Measurements from ENCODE around the gene STXBP4. TPM values are rescaled to one million over a fixed set of nuclear protein-coding genes. Genes with fewer than 3 reads are reported as not detected.
"Not testable (repeated sequence)": the region's sequence is repeated elsewhere in the genome, so short reads cannot be mapped to it uniquely, and the experiment has no call there.

The STXBP4 gene
- total RNA-seq, 1 donor from 2014 or later, result 4.7 TPM

DNA sequence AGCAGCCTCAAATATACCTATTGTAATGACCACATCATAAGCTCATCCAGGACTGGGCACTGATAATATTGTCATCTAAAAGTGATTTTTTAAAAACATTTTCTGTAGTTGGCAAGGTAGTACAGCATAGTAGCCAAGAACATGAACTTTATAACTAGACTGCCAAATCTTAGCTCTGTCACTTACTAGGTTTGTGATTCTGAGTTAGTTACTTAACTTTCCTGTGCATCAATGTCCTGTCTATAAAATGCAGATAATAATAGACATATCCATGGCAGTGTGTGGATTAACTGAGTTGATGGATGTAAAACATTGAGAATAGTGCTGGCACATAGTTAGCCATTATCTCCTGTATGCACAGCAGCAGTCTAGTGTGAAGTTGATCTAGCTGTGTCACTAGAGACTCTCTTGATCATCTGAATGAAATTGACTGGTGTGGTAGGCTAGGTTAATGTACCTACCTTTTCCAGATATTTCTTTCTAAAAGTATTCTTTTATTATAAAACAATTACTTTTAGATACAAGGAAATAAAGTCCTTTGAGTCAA, 101.5 kb downstream of the STXBP4 start:
- no peak for TF ChIP-seq CTCF (IDR thresholded peaks at IDR 0.05; ENCODE audit: borderline replicate concordance)

DNA sequence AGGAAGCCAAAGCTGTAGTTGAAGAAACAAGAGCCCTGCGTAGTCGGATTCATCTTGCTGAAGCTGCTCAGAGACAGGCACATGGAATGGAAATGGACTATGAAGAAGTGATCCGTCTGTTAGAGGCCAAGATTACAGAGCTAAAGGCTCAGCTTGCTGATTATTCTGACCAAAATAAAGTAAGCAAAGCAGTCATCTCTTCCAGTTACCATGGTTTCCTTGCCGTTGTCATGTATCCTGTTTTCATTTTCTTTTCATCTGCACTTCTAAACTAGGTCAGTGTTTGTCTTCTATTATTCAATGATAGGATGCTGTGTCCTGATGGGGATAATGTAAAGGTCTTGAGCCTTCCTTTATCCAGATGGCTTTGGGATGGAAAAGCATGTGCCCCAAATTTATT, 104.3 kb downstream of the STXBP4 start:
- intact Hi-C loops (cut with micrococcal nuclease), result no loop called here
- Histone ChIP-seq H3K4me3 (no peak overlapping the region), H3K36me3 (peaks cover under 1% of the 10 kb centered on the region), H3K4me1 (no peaks in the 10 kb centered on the region), H3K9me3 (replicated peaks) (no peaks in the 10 kb centered on the region), H3K27ac (replicated peaks) (no peak overlapping the region), H3K27me3 (ENCODE audit: low read depth) (no peaks in the 10 kb centered on the region)
- TF ChIP-seq CTCF (IDR thresholded peaks at IDR 0.05; ENCODE audit: borderline replicate concordance), result no peak
- DNase-seq, result no peak

More for the DNA sequence above, 101.5 kb downstream of the STXBP4 start:
- Histone ChIP-seq H3K27ac (replicated peaks) (no peak overlapping the region), H3K27me3 (ENCODE audit: low read depth) (no peaks in the 10 kb centered on the region), H3K4me3 (no peak overlapping the region), H3K4me1 (no peaks in the 10 kb centered on the region), H3K9me3 (replicated peaks) (no peaks in the 10 kb centered on the region), H3K36me3 (no peaks in the 10 kb centered on the region)
- no peak for DNase-seq
- intact Hi-C loops (cut with micrococcal nuclease), result no loop called here

DNA sequence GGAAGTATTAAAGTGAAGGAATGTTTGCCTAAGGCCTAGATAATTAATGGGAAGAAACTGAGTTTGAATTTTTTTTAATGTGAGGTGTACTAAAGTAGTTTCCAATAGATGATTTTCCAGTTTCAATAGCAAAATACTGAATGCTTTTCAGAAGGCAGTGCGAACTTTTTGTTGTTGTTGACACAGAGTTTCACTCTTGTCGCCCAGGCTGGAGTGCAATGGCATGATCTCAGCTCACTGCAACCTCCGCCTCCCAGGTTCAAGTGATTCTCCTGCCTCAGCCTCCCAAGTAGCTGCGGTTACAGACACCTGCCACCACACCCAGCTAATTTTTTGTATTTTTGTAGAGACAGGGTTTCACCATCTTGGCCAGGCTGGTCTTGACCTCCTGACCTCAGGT, 104.9 kb downstream of the STXBP4 start:
- DNase-seq; H3K27ac ChIP-seq (replicated peaks); H3K9me3 ChIP-seq (replicated peaks); H3K4me1 ChIP-seq; H3K27me3 ChIP-seq (ENCODE audit: low read depth); intact Hi-C loops (cut with micrococcal nuclease); H3K36me3 ChIP-seq; H3K4me3 ChIP-seq: not testable (repeated sequence)

DNA sequence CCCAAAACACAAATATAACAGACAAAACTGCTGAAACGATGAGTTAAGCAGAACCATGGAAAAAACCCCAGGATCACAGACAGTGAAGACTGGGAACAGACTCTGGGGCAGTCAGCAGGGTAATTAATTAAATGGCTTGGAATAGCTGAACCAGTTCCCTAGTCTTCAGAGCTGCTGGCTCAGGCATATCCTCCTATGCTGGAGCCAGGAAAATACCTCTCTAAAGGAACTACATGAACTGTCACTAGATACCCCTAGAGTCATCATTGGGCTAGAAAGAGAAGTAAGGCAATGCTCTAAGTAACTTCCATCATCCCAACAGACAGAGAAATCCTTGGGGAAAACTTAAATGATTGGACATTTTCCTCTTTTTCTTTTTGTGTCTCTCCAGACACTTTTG, 113.0 kb downstream of the STXBP4 start:
- no peak for DNase-seq
- Histone ChIP-seq H3K4me3 (no peak overlapping the region), H3K4me1 (peaks cover 5% of the 10 kb centered on the region), H3K9me3 (replicated peaks) (no peaks in the 10 kb centered on the region), H3K27me3 (ENCODE audit: low read depth) (no peaks in the 10 kb centered on the region), H3K27ac (replicated peaks) (no peak overlapping the region), H3K36me3 (peaks cover 31% of the 10 kb centered on the region)
- intact Hi-C loops (cut with micrococcal nuclease), result no loop called here
- TF ChIP-seq CTCF (IDR thresholded peaks at IDR 0.05; ENCODE audit: borderline replicate concordance), result no peak

- no peak for DNase-seq
- intact Hi-C loops (cut with micrococcal nuclease), result no loop called here
- H3K27me3 ChIP-seq (ENCODE audit: low read depth), result no peaks in the 10 kb centered on the region
- TF ChIP-seq CTCF (IDR thresholded peaks at IDR 0.05; ENCODE audit: borderline replicate concordance), result no peak
- H3K4me1 ChIP-seq, result peaks cover 9% of the 10 kb centered on the region
- H3K27ac ChIP-seq (replicated peaks), result no peak overlapping the region
- peaks cover 10% of the 10 kb centered on the region for H3K36me3 ChIP-seq
- peaks cover 4% of the 10 kb centered on the region for H3K9me3 ChIP-seq (replicated peaks)
- no peak overlapping the region for H3K4me3 ChIP-seq
These were observed 118.1 kb downstream of the STXBP4 start for GRCh38 chr17:55086635-55087058.

DNA sequence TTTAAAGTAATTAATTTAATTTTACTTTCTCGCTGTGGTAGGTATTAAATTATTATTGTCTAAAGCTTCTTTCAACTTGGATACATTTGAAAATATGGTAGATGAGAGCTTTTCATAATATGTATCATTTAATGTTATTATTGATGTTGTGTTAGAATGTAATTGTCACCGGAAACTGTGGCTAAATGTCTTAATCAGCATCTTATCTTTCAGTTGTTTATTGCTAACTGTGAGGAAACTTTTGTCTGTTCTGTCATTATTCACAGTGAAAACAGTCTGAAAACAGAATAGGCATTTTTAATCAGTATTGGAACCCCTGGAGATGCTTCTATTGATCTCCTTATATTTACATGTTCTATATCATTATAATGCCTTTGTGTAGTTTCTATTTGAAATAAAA, 120.7 kb downstream of the STXBP4 start:
- no peak for DNase-seq
- H3K27ac ChIP-seq (replicated peaks), result no peak overlapping the region
- TF ChIP-seq CTCF (IDR thresholded peaks at IDR 0.05; ENCODE audit: borderline replicate concordance), result no peak
- no peaks in the 10 kb centered on the region for H3K27me3 ChIP-seq (ENCODE audit: low read depth)
- intact Hi-C loops (cut with micrococcal nuclease), result no loop called here
- peaks cover 4% of the 10 kb centered on the region for H3K9me3 ChIP-seq (replicated peaks)
- no peak overlapping the region for H3K4me3 ChIP-seq
- peaks cover 9% of the 10 kb centered on the region for H3K4me1 ChIP-seq
- H3K36me3 ChIP-seq, result no peaks in the 10 kb centered on the region

All from left ventricle myocardium inferior (tissue), 1 donor.